DOHH2 (cell line): Measurements from ENCODE around the gene AURKAIP1.

Experiments used
- H3F3A ChIP-seq: fragments of 200-600 bp; sonication (generic), shearing (Covaris generic); 2 replicates; pipeline ENCODE4 v1.6.0; 2016; ENCODE audit warnings: antibody characterized with exemption, mild to moderate bottlenecking; ENCODE audit not compliant: control insufficient read depth, insufficient read depth
- H3K27ac ChIP-seq: fragments of 200-600 bp; sonication (generic); 2 replicates; pipeline ENCODE4 v1.5.1; 2014; ENCODE audit warnings: low read depth, mild to moderate bottlenecking, low read length, moderate library complexity
- H3K27me3 ChIP-seq: fragments of 200-600 bp; sonication (generic); 2 replicates; pipeline ENCODE4 v1.6.1; 2014; ENCODE audit warnings: mild to moderate bottlenecking, low read length, mixed read lengths; ENCODE audit not compliant: control insufficient read depth
- H3K36me3 ChIP-seq: fragments of 200-600 bp; sonication (generic); 2 replicates; pipeline ENCODE4 v1.6.1; 2014; ENCODE audit warnings: mild to moderate bottlenecking, low read length, moderate library complexity, mixed read lengths; ENCODE audit not compliant: control insufficient read depth
- H3K4me1 ChIP-seq: fragments of 200-600 bp; sonication (generic); 2 replicates; pipeline ENCODE4 v1.6.1; 2014; ENCODE audit warnings: mild to moderate bottlenecking, low read length, mixed read lengths; ENCODE audit not compliant: control insufficient read depth
- H3K4me2 ChIP-seq: fragments of 200-600 bp; sonication (generic); 2 replicates; pipeline ENCODE4 v1.6.0; 2014; ENCODE audit warnings: mild to moderate bottlenecking, low read length, moderate library complexity
- H3K4me3 ChIP-seq: fragments of 200-600 bp; sonication (generic); 2 replicates; pipeline ENCODE4 v1.5.1; 2014; ENCODE audit warnings: mild to moderate bottlenecking, low read length, mixed read lengths
- H3K79me2 ChIP-seq: fragments of 200-600 bp; sonication (generic); 2 replicates; pipeline ENCODE4 v1.6.1; 2014; ENCODE audit warnings: mild to moderate bottlenecking, low read length, mixed read lengths; ENCODE audit not compliant: control insufficient read depth
- H3K9me2 ChIP-seq: fragments of 200-600 bp; sonication (generic); replicated peaks from 2 replicates; pipeline ENCODE4 v1.6.1; 2014; ENCODE audit warnings: mild to moderate bottlenecking, low read length, mixed read lengths; ENCODE audit not compliant: control insufficient read depth
- H3K9me3 ChIP-seq: fragments of 200-600 bp; sonication (generic); 2 replicates; pipeline ENCODE4 v1.6.1; 2014; ENCODE audit warnings: antibody characterized with exemption, low read length, mixed read lengths; ENCODE audit not compliant: control insufficient read depth, insufficient read depth
- H4K20me1 ChIP-seq: fragments of 200-600 bp; sonication (generic); 2 replicates; pipeline ENCODE4 v1.6.0; 2014; ENCODE audit warnings: low read depth, mild to moderate bottlenecking, antibody characterized with exemption, low read length, moderate library complexity; ENCODE audit not compliant: control insufficient read depth, insufficient read depth
- CTCF ChIP-seq: fragments of 200-600 bp; sonication (generic); IDR thresholded peaks from one replicate; pipeline ENCODE4 v1.5.1; 2014; ENCODE audit warnings: antibody characterized with exemption, mild to moderate bottlenecking, low read depth, low read length; ENCODE audit not compliant: poor library complexity, severe bottlenecking
- EZH2phosphoT487 ChIP-seq: fragments of 200-600 bp; sonication (generic); IDR thresholded peaks from 2 replicates; pipeline ENCODE4 v1.6.1; 2017; ENCODE audit warnings: borderline replicate concordance, mild to moderate bottlenecking, antibody characterized with exemption, low read length, moderate library complexity, mixed read lengths

Gene AURKAIP1

DNA sequence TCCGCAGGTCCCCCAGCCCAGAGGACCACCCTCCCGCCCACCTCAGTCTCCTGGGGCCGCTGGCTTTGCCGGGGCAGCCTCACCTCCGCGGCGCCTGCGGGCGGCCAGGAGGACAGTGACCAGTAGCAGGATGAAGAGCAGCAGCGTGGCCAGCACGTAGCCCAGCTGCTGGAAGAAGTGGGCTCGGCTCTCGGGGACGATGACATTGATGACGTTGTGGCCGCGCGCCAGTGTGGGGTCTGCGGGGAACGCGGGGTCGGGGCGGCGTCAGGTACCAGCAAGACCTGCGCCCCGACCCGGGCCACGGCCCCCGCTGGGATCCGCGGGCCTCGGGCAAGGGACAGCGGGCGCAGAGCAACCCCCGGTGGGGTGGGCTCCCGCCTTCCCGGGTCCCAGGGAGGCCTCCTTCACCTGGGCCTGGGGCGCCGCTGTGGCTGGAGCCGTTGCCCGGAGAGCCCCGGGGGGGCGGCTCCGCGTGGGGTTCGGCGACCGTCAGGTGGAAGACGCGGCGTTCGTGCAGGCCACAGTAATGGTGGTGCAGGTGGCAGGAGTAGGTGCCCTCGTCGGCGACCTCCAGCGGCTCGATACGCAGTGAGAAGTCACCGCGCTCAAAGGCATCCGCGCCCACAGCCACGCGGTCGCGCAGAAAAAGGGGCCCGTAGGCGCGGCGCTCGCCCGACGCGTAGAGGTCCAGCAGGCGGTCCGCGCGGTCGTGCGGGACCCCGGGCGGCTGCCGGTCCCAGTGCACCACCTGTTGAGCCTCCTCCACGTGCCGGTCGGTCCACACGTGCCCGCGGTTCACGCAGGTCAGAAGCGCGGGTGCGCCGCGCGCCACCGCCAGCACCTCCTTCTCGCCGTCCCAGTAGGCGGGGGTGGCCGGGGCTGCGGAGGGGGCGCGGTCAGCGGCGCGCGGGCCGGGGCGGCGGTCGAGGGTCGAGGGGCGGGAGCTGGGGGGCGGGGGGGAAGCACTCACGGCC, 20.4 kb downstream of the AURKAIP1 start:
- no peaks in the 10 kb centered on the region for H3K9me3 ChIP-seq
- H3K9me2 ChIP-seq, result no peaks in the 10 kb centered on the region
- no peaks in the 10 kb centered on the region; the same call in 1 of the 2 replicates for H3F3A ChIP-seq
- H3K36me3 ChIP-seq, result no peaks in the 10 kb centered on the region
- peaks cover 26% of the 10 kb centered on the region for H3K27me3 ChIP-seq
- H4K20me1 ChIP-seq, result no peaks in the 10 kb centered on the region
- H3K4me3 ChIP-seq, result no peak overlapping the region
- no peaks in the 10 kb centered on the region for H3K4me1 ChIP-seq
- TF ChIP-seq CTCF (no peak), EZH2phosphoT487 (no peak)
- H3K79me2 ChIP-seq, result no peaks in the 10 kb centered on the region
- H3K4me2 ChIP-seq, result no peak overlapping the region
- no peak overlapping the region for H3K27ac ChIP-seq

DNA sequence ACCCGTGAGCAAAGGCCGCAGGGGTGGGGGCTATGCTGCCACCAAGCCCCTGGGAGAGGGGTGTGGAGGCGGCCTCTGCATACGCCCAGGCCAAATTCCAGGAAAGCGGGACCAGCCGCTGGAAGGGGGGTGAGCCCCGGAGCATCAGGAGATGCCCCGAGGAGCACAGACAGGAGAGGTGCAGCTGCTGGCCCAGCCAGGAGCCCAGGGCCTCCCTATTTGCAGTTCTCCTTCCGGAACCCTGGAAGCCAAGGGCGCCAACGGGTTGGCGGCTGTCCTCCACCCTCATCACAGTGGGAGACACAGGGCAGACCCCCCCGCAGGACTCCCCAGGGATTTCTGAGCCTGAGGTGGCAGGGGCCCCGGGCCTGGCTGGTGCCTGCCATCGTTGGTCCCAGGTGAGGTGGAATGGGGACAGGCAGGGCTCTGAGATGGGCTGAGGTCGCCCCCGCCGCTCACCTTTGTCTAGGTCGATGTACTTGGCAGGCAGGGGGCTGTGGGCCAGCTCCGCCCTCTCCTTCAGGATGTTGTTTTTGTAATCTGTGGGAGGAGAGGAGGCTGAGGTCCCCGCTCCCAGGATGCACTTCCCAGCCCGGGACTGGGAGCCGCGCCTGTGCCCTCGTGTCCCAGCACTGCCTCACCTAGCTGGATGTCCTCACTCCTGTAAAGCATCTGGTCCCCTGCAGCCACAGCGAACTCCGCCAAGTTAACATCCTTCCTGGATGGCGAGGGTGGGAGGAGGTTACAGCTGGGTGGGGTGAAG, 21.4 kb downstream of the AURKAIP1 start:
- no peak overlapping the region for H3K4me3 ChIP-seq
- no peak overlapping the region for H3K27ac ChIP-seq
- H3K79me2 ChIP-seq, result peaks cover 3% of the 10 kb centered on the region
- H4K20me1 ChIP-seq, result no peaks in the 10 kb centered on the region
- H3F3A ChIP-seq, result no peaks in the 10 kb centered on the region; the same call in 1 of the 2 replicates
- H3K36me3 ChIP-seq, result no peaks in the 10 kb centered on the region
- H3K4me2 ChIP-seq, result no peak overlapping the region
- no peak for TF ChIP-seq CTCF
- TF ChIP-seq EZH2phosphoT487, result no peak
- H3K9me2 ChIP-seq, result no peaks in the 10 kb centered on the region
- H3K9me3 ChIP-seq, result no peaks in the 10 kb centered on the region
- H3K4me1 ChIP-seq, result no peaks in the 10 kb centered on the region
- peaks cover 22% of the 10 kb centered on the region for H3K27me3 ChIP-seq

DNA sequence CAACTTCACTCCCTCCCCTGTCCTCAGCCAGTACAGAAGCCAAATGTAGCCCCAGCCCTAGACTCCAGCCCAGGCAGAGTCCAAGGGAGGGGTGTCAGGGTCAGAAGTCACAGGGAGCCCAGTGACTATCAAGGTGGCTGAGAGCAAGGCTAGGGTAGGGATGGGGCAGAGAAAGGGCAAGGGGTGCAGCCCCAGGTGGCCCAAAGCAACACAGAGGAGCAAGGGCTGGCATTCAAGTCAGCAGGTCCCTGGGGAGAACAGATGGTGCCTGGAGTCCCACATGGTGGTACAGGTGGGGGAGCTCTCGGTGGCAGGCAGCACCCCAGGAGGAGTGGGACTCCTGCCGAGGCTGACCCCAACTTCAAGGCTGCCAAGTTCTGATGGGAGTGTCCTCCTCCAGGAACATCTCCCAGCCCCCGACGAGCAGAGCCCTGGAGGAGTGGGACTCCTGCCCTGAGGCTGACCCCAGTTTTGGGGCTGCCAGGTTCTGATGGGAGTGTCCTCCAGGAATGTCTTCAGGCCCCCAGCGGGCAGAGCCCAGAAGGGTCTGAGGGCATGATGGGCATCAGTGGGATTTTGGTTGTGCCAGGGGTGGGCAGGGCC, 22.1 kb downstream of the AURKAIP1 start:
- Histone ChIP-seq H3K4me2 (no peak overlapping the region), H3K4me1 (peaks cover 5% of the 10 kb centered on the region), H3K36me3 (no peaks in the 10 kb centered on the region), H3K79me2 (peaks cover 10% of the 10 kb centered on the region), H3F3A (no peaks in the 10 kb centered on the region; the same call in 1 of the 2 replicates), H3K27ac (no peak overlapping the region), H3K4me3 (no peak overlapping the region), H3K9me3 (no peaks in the 10 kb centered on the region), H4K20me1 (no peaks in the 10 kb centered on the region), H3K27me3 (peaks cover 16% of the 10 kb centered on the region), H3K9me2 (no peaks in the 10 kb centered on the region)
- TF ChIP-seq CTCF, result no peak
- no peak for TF ChIP-seq EZH2phosphoT487
